ENCODE data around the gene LIN28A.
A peak's percentile ranks its signal among the peaks of the same experiment; 100 is the strongest.

The LIN28A gene

GRCh38 chr1:26477446-26478152 lies 67.0 kb downstream of the LIN28A start:
- H4K91ac ChIP-seq (ENCODE audit: low read length): no peak overlapping the region
- 82% methylated on average over 5 of the region's 8 CpGs for WGBS
- H3K27ac ChIP-seq (ENCODE audit: low read length, poor library complexity, severe bottlenecking): no peak overlapping the region
- H2BK12ac ChIP-seq (ENCODE audit: low read length in 2 of 2): no peak overlapping the region
- H2BK120ac ChIP-seq (ENCODE audit: low read depth, low read length): no peak overlapping the region
- no peak overlapping the region for H4K8ac ChIP-seq (ENCODE audit: low read length)
- H3K4me2 ChIP-seq (ENCODE audit: low read length, poor library complexity, severe bottlenecking): no peak overlapping the region
- no peak overlapping the region for H2BK15ac ChIP-seq (ENCODE audit: low read depth, poor library complexity, severe bottlenecking)
- peaks cover 4% of the 10 kb centered on the region for H3K79me1 ChIP-seq (replicated peaks; ENCODE audit: low read length, poor library complexity, severe bottlenecking)
- peaks cover 10 to 41% of the 10 kb centered on the region in 2 experiments for H3K36me3 ChIP-seq (ENCODE audit: control insufficient read depth in 1 of 2, insufficient read depth in 2 of 2, low read depth in 1 of 2, low read length in 2 of 2)
- H2AK5ac ChIP-seq (ENCODE audit: low read length, severe bottlenecking): no peak overlapping the region
- no peaks in the 10 kb centered on the region for H3K9me3 ChIP-seq (ENCODE audit: control insufficient read depth, low read length)
- H3K18ac ChIP-seq (ENCODE audit: low read depth in 1 of 2, low read length in 2 of 2): no peak overlapping the region
- no peak overlapping the region for H3K14ac ChIP-seq (ENCODE audit: low read length in 2 of 2)
- no peak overlapping the region for H3K4me3 ChIP-seq (ENCODE audit: insufficient read depth in 1 of 2, low read depth in 1 of 2, low read length in 2 of 2)
- H2BK5ac ChIP-seq (ENCODE audit: low read depth, low read length, poor library complexity, severe bottlenecking): no peak overlapping the region
- no peak overlapping the region for H2AFZ ChIP-seq (ENCODE audit: low read depth, low read length)
- H3K4ac ChIP-seq (ENCODE audit: low read depth in 1 of 2, low read length in 2 of 2): no peak overlapping the region
- DNase-seq: peak; percentile 14
- H3K9ac ChIP-seq (ENCODE audit: low read length): no peak overlapping the region
- H3K23ac ChIP-seq (ENCODE audit: low read length in 2 of 2): no peak overlapping the region
- H3K4me1 ChIP-seq (ENCODE audit: control insufficient read depth, insufficient read depth, low read depth, low read length): no peaks in the 10 kb centered on the region
- no peaks in the 10 kb centered on the region for H3K27me3 ChIP-seq (ENCODE audit: control insufficient read depth in 1 of 2, insufficient read depth in 1 of 2, low read length in 2 of 2)

- no peak overlapping the region for H3K18ac ChIP-seq (ENCODE audit: low read depth in 1 of 2, low read length in 2 of 2)
- H2BK5ac ChIP-seq (ENCODE audit: low read depth, low read length, poor library complexity, severe bottlenecking): no peak overlapping the region
- no peak overlapping the region for H3K14ac ChIP-seq (ENCODE audit: low read length in 2 of 2)
- H2BK15ac ChIP-seq (ENCODE audit: low read depth, poor library complexity, severe bottlenecking): no peak overlapping the region
- H2AFZ ChIP-seq (ENCODE audit: low read depth, low read length): no peak overlapping the region
- 100% methylated on average over 1 of the region's 3 CpGs for WGBS
- DNase-seq: no peak
- H3K4ac ChIP-seq (ENCODE audit: low read depth in 1 of 2, low read length in 2 of 2): no peak overlapping the region
- no peak overlapping the region for H3K23ac ChIP-seq (ENCODE audit: low read length in 2 of 2)
- peaks cover 4% of the 10 kb centered on the region for H3K79me1 ChIP-seq (replicated peaks; ENCODE audit: low read length, poor library complexity, severe bottlenecking)
- no peak overlapping the region for H4K91ac ChIP-seq (ENCODE audit: low read length)
- H2BK120ac ChIP-seq (ENCODE audit: low read depth, low read length): no peak overlapping the region
- H3K36me3 ChIP-seq (ENCODE audit: control insufficient read depth in 1 of 2, insufficient read depth in 2 of 2, low read depth in 1 of 2, low read length in 2 of 2): peaks cover 10 to 41% of the 10 kb centered on the region in 2 experiments
- H3K9ac ChIP-seq (ENCODE audit: low read length): no peak overlapping the region
- H3K4me3 ChIP-seq (ENCODE audit: insufficient read depth in 1 of 2, low read depth in 1 of 2, low read length in 2 of 2): no peak overlapping the region
- no peaks in the 10 kb centered on the region for H3K9me3 ChIP-seq (ENCODE audit: control insufficient read depth, low read length)
- no peak overlapping the region for H3K27ac ChIP-seq (ENCODE audit: low read length, poor library complexity, severe bottlenecking)
- no peaks in the 10 kb centered on the region for H3K27me3 ChIP-seq (ENCODE audit: control insufficient read depth in 1 of 2, insufficient read depth in 1 of 2, low read length in 2 of 2)
- no peak overlapping the region for H2BK12ac ChIP-seq (ENCODE audit: low read length in 2 of 2)
- no peak overlapping the region for H2AK5ac ChIP-seq (ENCODE audit: low read length, severe bottlenecking)
- no peaks in the 10 kb centered on the region for H3K4me1 ChIP-seq (ENCODE audit: control insufficient read depth, insufficient read depth, low read depth, low read length)
- no peak overlapping the region for H4K8ac ChIP-seq (ENCODE audit: low read length)
- H3K4me2 ChIP-seq (ENCODE audit: low read length, poor library complexity, severe bottlenecking): no peak overlapping the region
Observed at GRCh38 chr1:26478159-26478558, 67.5 kb downstream of the LIN28A start.

GRCh38 chr1:26478988-26479387 lies 68.4 kb downstream of the LIN28A start:
- Histone ChIP-seq H2AK5ac (ENCODE audit: low read length, severe bottlenecking) (no peak overlapping the region), H3K23ac (ENCODE audit: low read length in 2 of 2) (no peak overlapping the region)
- 95% methylated on average over 4 of the region's 6 CpGs for WGBS

More at GRCh38 chr1:26478988-26479387, 68.4 kb downstream of the LIN28A start:
- Histone ChIP-seq H4K91ac (ENCODE audit: low read length) (no peak overlapping the region), H3K14ac (ENCODE audit: low read length in 2 of 2) (no peak overlapping the region), H3K4me1 (ENCODE audit: control insufficient read depth, insufficient read depth, low read depth, low read length) (no peaks in the 10 kb centered on the region), H2BK120ac (ENCODE audit: low read depth, low read length) (no peak overlapping the region), H3K27ac (ENCODE audit: low read length, poor library complexity, severe bottlenecking) (no peak overlapping the region), H3K27me3 (ENCODE audit: control insufficient read depth in 1 of 2, insufficient read depth in 1 of 2, low read length in 2 of 2) (no peaks in the 10 kb centered on the region), H4K8ac (ENCODE audit: low read length) (no peak overlapping the region), H2AFZ (ENCODE audit: low read depth, low read length) (no peak overlapping the region), H3K79me1 (replicated peaks; ENCODE audit: low read length, poor library complexity, severe bottlenecking) (peaks cover 2% of the 10 kb centered on the region), H2BK5ac (ENCODE audit: low read depth, low read length, poor library complexity, severe bottlenecking) (no peak overlapping the region), H3K4me2 (ENCODE audit: low read length, poor library complexity, severe bottlenecking) (no peak overlapping the region), H3K9me3 (ENCODE audit: control insufficient read depth, low read length) (no peaks in the 10 kb centered on the region), H3K9ac (ENCODE audit: low read length) (no peak overlapping the region), H3K4ac (ENCODE audit: low read depth in 1 of 2, low read length in 2 of 2) (no peak overlapping the region), H2BK15ac (ENCODE audit: low read depth, poor library complexity, severe bottlenecking) (no peak overlapping the region), H3K18ac (ENCODE audit: low read depth in 1 of 2, low read length in 2 of 2) (no peak overlapping the region), H3K36me3 (ENCODE audit: control insufficient read depth in 1 of 2, insufficient read depth in 2 of 2, low read depth in 1 of 2, low read length in 2 of 2) (peaks cover 10 to 37% of the 10 kb centered on the region in 2 experiments), H2BK12ac (ENCODE audit: low read length in 2 of 2) (no peak overlapping the region), H3K4me3 (ENCODE audit: insufficient read depth in 1 of 2, low read depth in 1 of 2, low read length in 2 of 2) (no peak overlapping the region)
- DNase-seq: no peak
